Fibroblast of villous mesenchyme (primary cell): Measurements from ENCODE around the gene PFKP. TPM values are rescaled to one million over a fixed set of nuclear protein-coding genes. Genes with fewer than 3 reads are reported as not detected.

ENCODE experiments used
- DNase-seq: peaks from one replicate; pipeline ENCODE4 v3.0.0-alpha.2; 2010; ENCODE audit warnings: low read depth
- H3K4me3 ChIP-seq: 2 replicates; pipeline ENCODE4 v1.5.1; 2011; ENCODE audit warnings: low read depth, mild to moderate bottlenecking, low read length
- CTCF ChIP-seq: IDR thresholded peaks from 2 replicates; pipeline ENCODE4 v1.5.1; 2012; ENCODE audit warnings: low read depth, mild to moderate bottlenecking, low read length; ENCODE audit not compliant: insufficient read depth
- total RNA-seq: library from RNA; depleted of rRNA; stranded (reverse); fragments of >200 nt; gene quantifications from 2 replicates; pipeline ENCODE4 v1.2.3, GENCODE V29; 2012

PFKP gene
- total RNA-seq, 1 donor: 120 TPM

DNA sequence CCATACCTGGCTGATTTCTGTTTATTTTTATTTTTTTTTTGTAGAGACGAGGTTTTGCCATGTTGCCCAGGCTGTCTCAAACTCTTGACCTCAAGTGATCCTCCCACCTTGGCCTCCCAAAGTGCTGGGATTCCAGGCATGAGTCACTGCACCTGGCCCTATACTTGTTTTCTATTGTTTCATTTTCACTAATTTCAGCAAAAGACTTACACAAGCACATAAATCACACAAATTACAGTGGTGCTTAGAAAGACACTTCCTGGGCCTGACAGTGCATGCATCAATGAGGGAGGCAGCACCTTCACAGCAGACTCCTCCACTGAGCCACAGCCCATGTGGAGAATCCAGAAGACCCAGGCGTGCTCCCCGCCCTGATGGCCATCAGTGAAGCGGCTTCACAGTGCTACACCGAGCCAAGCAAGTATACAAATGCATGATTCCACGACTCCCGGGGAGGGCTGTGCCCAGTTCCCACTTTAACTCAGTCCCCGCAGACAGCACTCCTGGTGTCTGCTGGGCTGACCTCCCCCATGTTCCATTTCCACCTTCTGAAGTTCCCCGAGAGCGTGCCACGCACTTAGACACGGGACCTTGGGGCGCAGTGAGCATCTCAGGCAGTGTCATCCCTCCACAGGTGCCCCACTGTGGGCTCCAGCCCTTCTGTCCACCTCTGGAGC is 84.7 kb downstream of the PFKP start:
- DNase-seq: peak; percentile 10
- H3K4me3 ChIP-seq: no peak overlapping the region
- no peak for TF ChIP-seq CTCF

DNA sequence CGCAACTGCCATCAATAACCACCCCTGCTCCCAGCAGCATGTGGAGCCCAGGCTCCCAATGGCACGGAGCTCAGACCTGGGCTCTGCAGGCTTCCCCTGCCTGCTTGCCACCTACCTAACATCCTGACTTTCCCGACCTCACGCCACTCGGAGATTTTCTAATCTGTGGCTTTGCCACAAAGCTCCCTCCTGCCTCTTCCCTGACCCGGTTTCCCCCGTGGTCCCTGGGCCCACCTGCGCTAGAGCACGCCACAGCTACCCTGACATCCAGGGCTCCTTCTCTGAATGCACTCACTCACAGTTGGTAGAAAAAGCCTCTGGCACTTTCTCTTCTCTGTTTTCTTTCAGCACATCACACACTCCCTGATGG is 85.2 kb downstream of the PFKP start:
- no peak for DNase-seq
- H3K4me3 ChIP-seq: no peak overlapping the region
- TF ChIP-seq CTCF: no peak

- DNase-seq: no peak
Observed at GRCh38 chr10:3154666-3155065, 87.3 kb downstream of the PFKP start.

DNA sequence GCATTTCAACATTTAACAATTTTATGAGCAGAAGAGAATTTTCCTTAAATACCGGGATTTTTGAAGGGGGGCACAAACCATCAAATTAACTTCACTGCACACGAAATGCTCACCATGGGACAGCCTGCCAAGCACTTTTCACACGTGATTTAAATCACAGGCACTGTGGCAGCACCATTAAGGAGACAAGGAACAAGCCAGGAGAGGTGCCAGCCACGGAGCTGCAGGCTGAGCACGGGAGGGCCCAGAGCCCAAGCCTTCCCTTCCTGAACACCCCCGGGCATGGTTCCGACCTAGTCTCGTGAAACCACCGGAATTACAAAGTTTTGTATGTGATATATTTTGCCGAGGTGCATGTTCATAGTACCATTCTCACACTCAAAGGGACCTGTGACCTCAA is 91.8 kb downstream of the PFKP start:
- TF ChIP-seq CTCF: no peak
- H3K4me3 ChIP-seq: no peak overlapping the region
- no peak for DNase-seq

More at GRCh38 chr10:3154666-3155065, 87.3 kb downstream of the PFKP start:
- H3K4me3 ChIP-seq: no peak overlapping the region
- no peak for TF ChIP-seq CTCF

DNA sequence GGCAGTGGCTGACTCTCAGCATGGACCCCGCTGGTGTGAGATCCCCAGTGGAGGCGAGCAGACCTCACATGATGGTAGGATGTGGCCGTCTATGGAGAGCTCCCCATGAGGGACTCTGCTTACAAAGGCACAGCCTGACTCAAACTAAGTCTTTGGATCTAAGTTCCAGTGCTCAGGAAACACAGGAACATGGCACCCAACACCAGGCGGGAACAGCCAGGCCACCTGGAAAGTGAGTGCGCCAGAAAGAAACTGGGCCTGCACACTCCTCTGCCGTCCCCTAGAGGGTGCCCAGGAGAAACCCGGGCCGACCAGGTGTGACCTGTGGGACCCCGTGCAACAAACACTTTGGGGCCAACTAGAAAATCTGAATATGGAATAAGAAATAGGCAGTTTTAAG is 95.2 kb downstream of the PFKP start:
- TF ChIP-seq CTCF: peak; percentile 29
- DNase-seq: no peak
- no peak overlapping the region for H3K4me3 ChIP-seq

GRCh38 chr10:3163879-3164278 is 96.5 kb downstream of the PFKP start:
- no peak for DNase-seq
- no peak overlapping the region for H3K4me3 ChIP-seq
- no peak for TF ChIP-seq CTCF

DNA sequence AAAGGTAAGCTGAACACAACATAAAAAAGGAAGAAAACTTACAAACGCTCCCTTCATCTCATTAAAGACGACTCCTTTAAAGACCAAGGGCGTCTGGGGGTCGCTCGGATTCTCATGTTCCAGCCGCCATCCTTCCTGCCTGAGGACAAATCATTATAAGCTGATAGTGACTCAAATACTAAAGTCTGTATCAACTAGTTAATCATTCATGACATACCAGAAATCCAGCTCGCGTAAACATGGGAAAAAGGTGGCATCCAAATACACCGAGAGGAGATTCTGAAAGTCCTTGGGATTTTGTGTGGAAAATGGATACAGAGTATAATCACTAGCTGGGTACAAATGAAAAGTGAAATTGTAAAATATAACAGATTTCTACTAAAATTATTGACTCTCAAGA is 97.8 kb downstream of the PFKP start:
- no peak overlapping the region for H3K4me3 ChIP-seq
- DNase-seq: no peak
- TF ChIP-seq CTCF: no peak
